ENCODE measurements around the gene ELP1.

ELP1 gene

DNA sequence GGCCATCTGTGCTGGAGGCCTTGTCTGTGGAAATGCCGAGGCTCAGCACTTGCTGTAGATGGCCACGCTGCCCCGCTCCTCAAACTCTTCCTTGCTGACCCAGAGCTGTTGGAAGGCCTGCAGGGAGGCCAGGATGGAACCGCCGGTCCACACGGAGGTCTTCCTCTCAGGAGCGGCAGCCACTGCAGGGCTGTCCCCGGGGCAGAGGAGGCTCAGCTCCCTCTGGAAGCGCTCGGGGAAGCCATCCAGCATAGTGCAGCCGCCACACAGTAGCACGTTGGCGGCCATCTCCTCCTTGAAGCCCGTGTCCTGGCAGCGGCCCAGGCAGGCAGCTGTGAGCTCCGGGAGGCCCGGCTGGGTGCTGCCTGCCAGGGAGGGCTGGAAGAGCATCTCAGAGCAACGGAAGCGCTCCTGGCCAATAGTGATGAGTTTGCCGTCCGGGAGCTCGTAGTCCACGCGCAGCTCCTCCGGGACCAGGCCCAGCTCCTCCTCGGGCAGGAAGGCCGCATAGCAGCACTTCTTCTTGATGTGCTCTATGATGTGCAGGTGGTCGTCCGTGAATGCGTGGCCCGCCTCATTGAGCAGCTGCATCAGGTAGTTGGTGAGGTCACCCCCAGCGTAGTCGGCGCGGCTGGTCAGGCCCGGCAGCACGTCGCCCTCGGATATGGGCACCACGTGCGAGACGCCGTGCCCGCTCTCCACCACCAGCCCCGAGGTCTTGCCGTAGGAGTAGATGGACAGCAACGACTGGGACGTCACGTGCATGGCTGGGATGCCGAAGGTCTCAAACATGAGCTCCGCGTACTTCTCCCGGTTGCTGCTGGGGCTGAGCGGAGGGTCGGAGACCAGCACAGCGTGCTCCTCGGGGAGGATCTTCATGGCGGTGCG is 79.0 kb downstream of the ELP1 start:
- Histone ChIP-seq H2BK120ac (ENCODE audit: low read depth, low read length) (no peak overlapping the region), H3K4me3 (ENCODE audit: low read length) (no peak overlapping the region), H3K9ac (ENCODE audit: low read length) (no peak overlapping the region), H2BK5ac (ENCODE audit: low read length) (no peak overlapping the region), H4K8ac (ENCODE audit: low read depth, low read length) (no peak overlapping the region), H3K4ac (ENCODE audit: low read depth, low read length) (no peak overlapping the region), H3K4me2 (ENCODE audit: low read length) (no peak overlapping the region), H3K27me3 (ENCODE audit: insufficient read depth, low read length, poor library complexity) (no peaks in the 10 kb centered on the region), H3K4me1 (ENCODE audit: control insufficient read depth, low read depth, low read length) (no peaks in the 10 kb centered on the region), H3K79me1 (ENCODE audit: low read length) (no peaks in the 10 kb centered on the region), H3K18ac (ENCODE audit: low read length) (no peak overlapping the region), H4K5ac (ENCODE audit: low read length) (no peak overlapping the region), H2BK15ac (replicated peaks; ENCODE audit: low read depth) (no peak overlapping the region), H3K27ac (ENCODE audit: low read depth, low read length) (no peak overlapping the region), H2AK5ac (ENCODE audit: low read length) (no peak overlapping the region), H3K56ac (ENCODE audit: low read length) (no peak overlapping the region), H3K23ac (ENCODE audit: low read length) (no peak overlapping the region), H3K79me2 (ENCODE audit: control insufficient read depth, insufficient read depth, low read length) (no peaks in the 10 kb centered on the region), H3K36me3 (ENCODE audit: control insufficient read depth, insufficient read depth, low read length) (no peaks in the 10 kb centered on the region)
- no CpG with 5 or more reads among the region's 59 CpGs for WGBS (ENCODE audit: extremely low coverage, insufficient coverage, low lambda C conversion rate)
- no peak for DNase-seq

DNA sequence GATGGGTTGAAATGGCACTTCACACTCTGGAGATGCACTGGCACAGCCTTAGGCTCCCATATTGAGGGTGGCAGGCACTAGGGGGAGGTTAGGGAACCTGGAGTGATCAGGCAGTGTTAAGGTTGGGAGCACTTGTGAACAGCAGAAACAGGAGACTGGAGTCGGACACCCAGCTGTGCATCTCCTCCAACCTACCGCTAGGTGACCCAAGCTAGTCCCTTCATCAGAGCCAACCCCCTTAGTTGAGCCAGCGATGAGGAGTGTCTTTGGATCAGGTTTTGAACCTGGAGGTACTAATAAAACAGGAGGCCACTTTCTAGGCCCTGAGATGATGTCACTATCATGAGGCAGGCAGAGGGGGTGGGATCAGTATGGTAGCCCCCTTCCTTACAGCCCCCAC is 79.8 kb downstream of the ELP1 start:
- no peak overlapping the region for H4K8ac ChIP-seq (ENCODE audit: low read depth, low read length)
- no peak overlapping the region for H2AK5ac ChIP-seq (ENCODE audit: low read length)
- H3K79me1 ChIP-seq (ENCODE audit: low read length), result no peaks in the 10 kb centered on the region
- no peaks in the 10 kb centered on the region for H3K27me3 ChIP-seq (ENCODE audit: insufficient read depth, low read length, poor library complexity)
- H3K4me2 ChIP-seq (ENCODE audit: low read length), result no peak overlapping the region
- H3K23ac ChIP-seq (ENCODE audit: low read length), result no peak overlapping the region
- no peak for DNase-seq
- no peak overlapping the region for H2BK15ac ChIP-seq (replicated peaks; ENCODE audit: low read depth)
- H2BK5ac ChIP-seq (ENCODE audit: low read length), result no peak overlapping the region
- H3K27ac ChIP-seq (ENCODE audit: low read depth, low read length), result no peak overlapping the region
- H3K56ac ChIP-seq (ENCODE audit: low read length), result no peak overlapping the region
- no CpG with 5 or more reads among the region's 3 CpGs for WGBS (ENCODE audit: extremely low coverage, insufficient coverage, low lambda C conversion rate)
- no peaks in the 10 kb centered on the region for H3K79me2 ChIP-seq (ENCODE audit: control insufficient read depth, insufficient read depth, low read length)
- H4K5ac ChIP-seq (ENCODE audit: low read length), result no peak overlapping the region
- H3K9ac ChIP-seq (ENCODE audit: low read length), result no peak overlapping the region
- no peaks in the 10 kb centered on the region for H3K36me3 ChIP-seq (ENCODE audit: control insufficient read depth, insufficient read depth, low read length)
- H2BK120ac ChIP-seq (ENCODE audit: low read depth, low read length), result no peak overlapping the region
- H3K4me1 ChIP-seq (ENCODE audit: control insufficient read depth, low read depth, low read length), result no peaks in the 10 kb centered on the region
- H3K4ac ChIP-seq (ENCODE audit: low read depth, low read length), result no peak overlapping the region
- no peak overlapping the region for H3K4me3 ChIP-seq (ENCODE audit: low read length)
- no peak overlapping the region for H3K18ac ChIP-seq (ENCODE audit: low read length)

DNA sequence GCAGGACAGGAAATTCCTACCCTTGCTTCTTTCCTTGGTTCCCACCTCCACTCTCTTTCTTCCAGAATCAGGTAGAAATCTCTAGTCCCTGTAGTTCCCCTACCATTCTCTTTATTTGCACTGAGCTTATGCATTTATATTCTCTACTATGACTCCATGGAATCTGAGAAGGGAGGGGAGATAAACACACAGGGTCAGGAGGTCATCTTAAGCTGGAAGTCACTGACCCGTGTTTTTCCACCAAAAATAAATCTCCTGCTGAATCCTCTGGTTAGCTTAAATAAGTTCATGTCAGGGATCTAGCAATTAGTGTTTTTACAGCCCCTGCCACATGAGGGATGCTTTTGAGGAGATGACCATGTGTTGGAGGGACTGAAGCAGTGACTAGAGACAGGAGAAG is 81.8 kb downstream of the ELP1 start:
- no peak overlapping the region for H4K8ac ChIP-seq (ENCODE audit: low read depth, low read length)
- no peak for DNase-seq
- no peaks in the 10 kb centered on the region for H3K79me1 ChIP-seq (ENCODE audit: low read length)
- H3K36me3 ChIP-seq (ENCODE audit: control insufficient read depth, insufficient read depth, low read length), result no peaks in the 10 kb centered on the region
- no peak overlapping the region for H3K18ac ChIP-seq (ENCODE audit: low read length)
- H3K27me3 ChIP-seq (ENCODE audit: insufficient read depth, low read length, poor library complexity), result no peaks in the 10 kb centered on the region
- no peak overlapping the region for H2BK120ac ChIP-seq (ENCODE audit: low read depth, low read length)
- no peak overlapping the region for H3K4ac ChIP-seq (ENCODE audit: low read depth, low read length)
- no peak overlapping the region for H4K5ac ChIP-seq (ENCODE audit: low read length)
- no peaks in the 10 kb centered on the region for H3K4me1 ChIP-seq (ENCODE audit: control insufficient read depth, low read depth, low read length)
- no peak overlapping the region for H2AK5ac ChIP-seq (ENCODE audit: low read length)
- no peaks in the 10 kb centered on the region for H3K79me2 ChIP-seq (ENCODE audit: control insufficient read depth, insufficient read depth, low read length)
- no peak overlapping the region for H2BK5ac ChIP-seq (ENCODE audit: low read length)
- no peak overlapping the region for H3K4me2 ChIP-seq (ENCODE audit: low read length)
- H3K23ac ChIP-seq (ENCODE audit: low read length), result no peak overlapping the region
- H3K27ac ChIP-seq (ENCODE audit: low read depth, low read length), result no peak overlapping the region
- H3K56ac ChIP-seq (ENCODE audit: low read length), result no peak overlapping the region
- no peak overlapping the region for H2BK15ac ChIP-seq (replicated peaks; ENCODE audit: low read depth)
- no peak overlapping the region for H3K9ac ChIP-seq (ENCODE audit: low read length)
- no peak overlapping the region for H3K4me3 ChIP-seq (ENCODE audit: low read length)
- WGBS (ENCODE audit: extremely low coverage, insufficient coverage, low lambda C conversion rate), result no CpG with 5 or more reads among the region's 1 CpG

DNA sequence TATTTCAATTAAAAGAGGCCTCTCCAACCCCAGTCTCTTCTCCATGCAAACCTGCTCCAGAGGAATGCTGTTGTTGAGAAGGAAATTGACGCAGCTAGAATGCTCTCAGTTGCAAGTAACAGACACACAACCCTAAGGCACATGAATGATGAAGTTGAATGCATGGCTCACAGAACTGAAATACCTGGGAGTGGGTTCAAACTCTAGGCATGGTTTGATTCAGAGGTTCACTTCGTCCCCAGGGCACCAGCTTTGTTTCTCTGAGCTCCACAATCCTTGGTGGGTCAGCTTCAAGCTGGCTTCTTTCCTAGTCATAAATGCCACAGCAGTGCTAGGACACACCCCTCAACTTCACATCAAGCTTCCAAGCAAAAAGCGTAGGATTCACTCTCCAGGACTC is 82.8 kb downstream of the ELP1 start:
- Histone ChIP-seq H3K56ac (ENCODE audit: low read length) (no peak overlapping the region), H3K4ac (ENCODE audit: low read depth, low read length) (no peak overlapping the region), H3K4me3 (ENCODE audit: low read length) (no peak overlapping the region), H3K27ac (ENCODE audit: low read depth, low read length) (no peak overlapping the region), H4K8ac (ENCODE audit: low read depth, low read length) (no peak overlapping the region), H3K79me2 (ENCODE audit: control insufficient read depth, insufficient read depth, low read length) (no peaks in the 10 kb centered on the region), H3K4me2 (ENCODE audit: low read length) (no peak overlapping the region), H3K79me1 (ENCODE audit: low read length) (no peaks in the 10 kb centered on the region), H3K36me3 (ENCODE audit: control insufficient read depth, insufficient read depth, low read length) (no peaks in the 10 kb centered on the region), H3K4me1 (ENCODE audit: control insufficient read depth, low read depth, low read length) (no peaks in the 10 kb centered on the region), H2BK120ac (ENCODE audit: low read depth, low read length) (no peak overlapping the region), H3K18ac (ENCODE audit: low read length) (no peak overlapping the region), H3K9ac (ENCODE audit: low read length) (no peak overlapping the region), H2BK15ac (replicated peaks; ENCODE audit: low read depth) (no peak overlapping the region), H3K27me3 (ENCODE audit: insufficient read depth, low read length, poor library complexity) (no peaks in the 10 kb centered on the region), H2AK5ac (ENCODE audit: low read length) (no peak overlapping the region), H3K23ac (ENCODE audit: low read length) (no peak overlapping the region), H4K5ac (ENCODE audit: low read length) (no peak overlapping the region), H2BK5ac (ENCODE audit: low read length) (no peak overlapping the region)
- WGBS (ENCODE audit: extremely low coverage, insufficient coverage, low lambda C conversion rate), result no CpG with 5 or more reads among the region's 3 CpGs
- no peak for DNase-seq

DNA sequence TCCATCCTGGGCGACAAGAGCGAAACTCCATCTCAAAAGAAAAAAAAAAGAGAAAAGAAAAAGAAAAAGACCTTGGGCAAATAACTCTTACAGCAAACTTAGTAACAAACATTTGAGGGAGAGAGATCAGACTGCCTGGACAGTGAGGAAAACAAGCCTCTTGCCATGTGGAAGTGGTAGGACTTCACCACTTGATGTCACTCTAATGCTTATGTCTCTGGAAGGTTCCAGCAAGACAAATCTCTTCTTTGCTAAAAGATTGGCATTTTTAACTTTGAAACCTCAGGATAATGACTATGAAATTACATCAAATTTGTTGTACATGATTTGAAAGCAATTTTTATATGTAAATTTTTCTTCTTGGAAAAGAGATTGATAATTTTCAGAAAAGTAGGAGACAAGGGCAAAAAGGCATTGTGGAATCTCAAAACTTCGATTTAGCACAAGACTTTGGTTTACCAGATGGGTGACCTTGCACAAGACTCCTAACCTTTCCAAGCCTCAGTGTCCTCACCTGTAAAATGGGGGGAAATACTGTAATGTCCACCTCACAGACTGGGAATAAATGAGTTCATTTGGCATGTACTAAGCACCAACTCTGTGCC is 83.5 kb downstream of the ELP1 start:
- no peak overlapping the region for H3K27ac ChIP-seq (ENCODE audit: low read depth, low read length)
- DNase-seq, result peak; percentile 35
- no peak overlapping the region for H3K56ac ChIP-seq (ENCODE audit: low read length)
- no peak overlapping the region for H2BK120ac ChIP-seq (ENCODE audit: low read depth, low read length)
- H3K4me2 ChIP-seq (ENCODE audit: low read length), result no peak overlapping the region
- no peak overlapping the region for H4K5ac ChIP-seq (ENCODE audit: low read length)
- WGBS (ENCODE audit: extremely low coverage, insufficient coverage, low lambda C conversion rate), result no CpG with 5 or more reads among the region's 3 CpGs
- no peak overlapping the region for H2BK5ac ChIP-seq (ENCODE audit: low read length)
- no peak overlapping the region for H3K4me3 ChIP-seq (ENCODE audit: low read length)
- H3K4ac ChIP-seq (ENCODE audit: low read depth, low read length), result no peak overlapping the region
- no peaks in the 10 kb centered on the region for H3K36me3 ChIP-seq (ENCODE audit: control insufficient read depth, insufficient read depth, low read length)
- H3K27me3 ChIP-seq (ENCODE audit: insufficient read depth, low read length, poor library complexity), result no peaks in the 10 kb centered on the region
- H4K8ac ChIP-seq (ENCODE audit: low read depth, low read length), result no peak overlapping the region
- no peaks in the 10 kb centered on the region for H3K4me1 ChIP-seq (ENCODE audit: control insufficient read depth, low read depth, low read length)
- no peak overlapping the region for H3K18ac ChIP-seq (ENCODE audit: low read length)
- no peak overlapping the region for H2AK5ac ChIP-seq (ENCODE audit: low read length)
- H3K79me1 ChIP-seq (ENCODE audit: low read length), result no peaks in the 10 kb centered on the region
- H3K9ac ChIP-seq (ENCODE audit: low read length), result no peak overlapping the region
- no peak overlapping the region for H3K23ac ChIP-seq (ENCODE audit: low read length)
- H3K79me2 ChIP-seq (ENCODE audit: control insufficient read depth, insufficient read depth, low read length), result no peaks in the 10 kb centered on the region
- H2BK15ac ChIP-seq (replicated peaks; ENCODE audit: low read depth), result no peak overlapping the region

Measured in mesendoderm (in vitro differentiated cells).